ENCODE data around the gene NUP58. TPM values are rescaled to one million over a fixed set of nuclear protein-coding genes. Genes with fewer than 3 reads are reported as not detected.

The NUP58 gene
- total RNA-seq, 3 donors from 2014 or later (not counting 1 experiment from before 2014, with no cell fraction given) = 47.4 to 60.0 (median 50.6) TPM

- Histone ChIP-seq H3K36me3 (ENCODE audit: control insufficient read depth, insufficient read depth, low read length) (peaks cover 78% of the 10 kb centered on the region), H3K9me3 (ENCODE audit: control insufficient read depth, insufficient read depth, low read length) (no peaks in the 10 kb centered on the region), H3K27ac (ENCODE audit: low read length) (no peak overlapping the region), H3K27me3 (ENCODE audit: control insufficient read depth, insufficient read depth, low read length) (no peaks in the 10 kb centered on the region), H3K4me3 (ENCODE audit: low read length) (no peak overlapping the region), H3K4me1 (ENCODE audit: control insufficient read depth, insufficient read depth, low read length) (no peaks in the 10 kb centered on the region)
- no peak for TF ChIP-seq CTCF (IDR thresholded peaks at IDR 0.05)
- intact Hi-C loops (cut with micrococcal nuclease) = no loop called here
- no peaks in the 10 kb centered on the region for H3K4me1 Mint-ChIP-seq
- H3K27ac Mint-ChIP-seq = no peak overlapping the region
- H3K36me3 Mint-ChIP-seq = peaks cover 11% of the 10 kb centered on the region
- ATAC-seq (no peak), DNase-seq (no peak)
- no peak overlapping the region for H3K4me3 Mint-ChIP-seq
- no peaks in the 10 kb centered on the region for H3K9me3 Mint-ChIP-seq
- no peaks in the 10 kb centered on the region for H3K27me3 Mint-ChIP-seq (ENCODE audit: low read depth in 2 of 2)
- 93% methylated on average over 1 of the region's 2 CpGs for WGBS (ENCODE audit: insufficient coverage)
Measured at GRCh38 chr13:25324100-25324499, 22.7 kb downstream of the NUP58 start.

GRCh38 chr13:25329706-25330105 is 28.3 kb downstream of the NUP58 start:
- intact Hi-C loops (cut with micrococcal nuclease) = no loop called here
- ATAC-seq = no peak

GRCh38 chr13:25330541-25330940 is 29.1 kb downstream of the NUP58 start:
- Histone ChIP-seq H3K27me3 (ENCODE audit: control insufficient read depth, insufficient read depth, low read length) (no peaks in the 10 kb centered on the region), H3K4me3 (ENCODE audit: low read length) (no peak overlapping the region), H3K36me3 (ENCODE audit: control insufficient read depth, insufficient read depth, low read length) (peaks cover 83% of the 10 kb centered on the region), H3K27ac (ENCODE audit: low read length) (no peak overlapping the region), H3K4me1 (ENCODE audit: control insufficient read depth, insufficient read depth, low read length) (no peaks in the 10 kb centered on the region), H3K9me3 (ENCODE audit: control insufficient read depth, insufficient read depth, low read length) (no peaks in the 10 kb centered on the region)
- intact Hi-C loops (cut with micrococcal nuclease) = no loop called here
- no peaks in the 10 kb centered on the region for H3K27me3 Mint-ChIP-seq (ENCODE audit: low read depth in 2 of 2)
- 100% methylated on average over 1 of the region's 1 CpG for WGBS (ENCODE audit: insufficient coverage)
- H3K4me3 Mint-ChIP-seq = no peak overlapping the region
- H3K27ac Mint-ChIP-seq = no peak overlapping the region
- no peaks in the 10 kb centered on the region for H3K9me3 Mint-ChIP-seq
- DNase-seq = no peak
- ATAC-seq = no peak
- TF ChIP-seq CTCF (IDR thresholded peaks at IDR 0.05) = no peak
- H3K36me3 Mint-ChIP-seq = peaks cover 17% of the 10 kb centered on the region
- H3K4me1 Mint-ChIP-seq = no peaks in the 10 kb centered on the region

More at GRCh38 chr13:25329706-25330105, 28.3 kb downstream of the NUP58 start:
- H3K4me1 Mint-ChIP-seq = no peaks in the 10 kb centered on the region
- peaks cover 19% of the 10 kb centered on the region for H3K36me3 Mint-ChIP-seq
- H3K27me3 Mint-ChIP-seq (ENCODE audit: low read depth in 2 of 2) = no peaks in the 10 kb centered on the region
- Histone ChIP-seq H3K27me3 (ENCODE audit: control insufficient read depth, insufficient read depth, low read length) (no peaks in the 10 kb centered on the region), H3K9me3 (ENCODE audit: control insufficient read depth, insufficient read depth, low read length) (no peaks in the 10 kb centered on the region), H3K36me3 (ENCODE audit: control insufficient read depth, insufficient read depth, low read length) (peaks cover 86% of the 10 kb centered on the region), H3K4me3 (ENCODE audit: low read length) (no peak overlapping the region), H3K27ac (ENCODE audit: low read length) (no peak overlapping the region), H3K4me1 (ENCODE audit: control insufficient read depth, insufficient read depth, low read length) (no peaks in the 10 kb centered on the region)
- 95% methylated on average over 4 of the region's 4 CpGs for WGBS (ENCODE audit: insufficient coverage)
- TF ChIP-seq CTCF (IDR thresholded peaks at IDR 0.05) = no peak
- H3K27ac Mint-ChIP-seq = no peak overlapping the region
- H3K4me3 Mint-ChIP-seq = no peak overlapping the region
- no peaks in the 10 kb centered on the region for H3K9me3 Mint-ChIP-seq
- no peak for DNase-seq

- ATAC-seq (no peak), DNase-seq (no peak)
- H3K27ac Mint-ChIP-seq = no peak overlapping the region
- no peaks in the 10 kb centered on the region for H3K27me3 ChIP-seq (ENCODE audit: control insufficient read depth, insufficient read depth, low read length)
- no peak overlapping the region for H3K4me3 Mint-ChIP-seq
- no peaks in the 10 kb centered on the region for H3K9me3 ChIP-seq (ENCODE audit: control insufficient read depth, insufficient read depth, low read length)
- H3K27me3 Mint-ChIP-seq (ENCODE audit: low read depth in 2 of 2) = no peaks in the 10 kb centered on the region
- H3K4me1 Mint-ChIP-seq = no peaks in the 10 kb centered on the region
- H3K4me1 ChIP-seq (ENCODE audit: control insufficient read depth, insufficient read depth, low read length) = no peaks in the 10 kb centered on the region
- H3K4me3 ChIP-seq (ENCODE audit: low read length) = no peak overlapping the region
- no peaks in the 10 kb centered on the region for H3K9me3 Mint-ChIP-seq
- intact Hi-C loops (cut with micrococcal nuclease) = no loop called here
- no peak for TF ChIP-seq CTCF (IDR thresholded peaks at IDR 0.05)
- 84% methylated on average over 3 of the region's 3 CpGs for WGBS (ENCODE audit: insufficient coverage)
- peaks cover 66% of the 10 kb centered on the region for H3K36me3 ChIP-seq (ENCODE audit: control insufficient read depth, insufficient read depth, low read length)
- peaks cover 16% of the 10 kb centered on the region for H3K36me3 Mint-ChIP-seq
- H3K27ac ChIP-seq (ENCODE audit: low read length) = no peak overlapping the region
Measured at GRCh38 chr13:25335856-25336255, 34.4 kb downstream of the NUP58 start.
